B cell (primary cell): ENCODE results near the gene CAMK1D.

ENCODE experiments used
- CTCF ChIP-seq: fragments of 200-600 bp; IDR thresholded peaks from one replicate; pipeline ENCODE4 v1.8.0; 2022; ENCODE audit warnings: antibody characterized with exemption, mild to moderate bottlenecking
- EZH2 ChIP-seq: IDR thresholded peaks from 2 replicates; pipeline ENCODE4 v1.6.1; 2012; ENCODE audit warnings: borderline replicate concordance, low read depth, mild to moderate bottlenecking, moderate library complexity, low read length; ENCODE audit not compliant: insufficient read depth, poor library complexity, severe bottlenecking

GRCh38 chr10:12872577-12872976 lies 523.2 kb downstream of the CAMK1D start:
- TF ChIP-seq CTCF (no peak), EZH2 (no peak)
